Fibroblast of pulmonary artery (primary cell): Measurements from ENCODE around the gene UCKL1.

Source experiments
- DNase-seq: peaks from one replicate; pipeline ENCODE4 v3.0.0-alpha.2; 2010; ENCODE audit warnings: low read depth
- H3K4me3 ChIP-seq: replicated peaks from 2 replicates; pipeline ENCODE4 v1.5.1; 2011; ENCODE audit warnings: low read depth, mild to moderate bottlenecking, control low read depth, low read length, moderate library complexity
- TF ChIP-seq, protein P1 (sequence below): IDR thresholded peaks from 2 replicates; pipeline ENCODE4 v1.5.1; 2011; ENCODE audit warnings: mild to moderate bottlenecking, control low read depth, low read length, inconsistent platforms; ENCODE audit errors: missing control alignments

Gene UCKL1

DNA sequence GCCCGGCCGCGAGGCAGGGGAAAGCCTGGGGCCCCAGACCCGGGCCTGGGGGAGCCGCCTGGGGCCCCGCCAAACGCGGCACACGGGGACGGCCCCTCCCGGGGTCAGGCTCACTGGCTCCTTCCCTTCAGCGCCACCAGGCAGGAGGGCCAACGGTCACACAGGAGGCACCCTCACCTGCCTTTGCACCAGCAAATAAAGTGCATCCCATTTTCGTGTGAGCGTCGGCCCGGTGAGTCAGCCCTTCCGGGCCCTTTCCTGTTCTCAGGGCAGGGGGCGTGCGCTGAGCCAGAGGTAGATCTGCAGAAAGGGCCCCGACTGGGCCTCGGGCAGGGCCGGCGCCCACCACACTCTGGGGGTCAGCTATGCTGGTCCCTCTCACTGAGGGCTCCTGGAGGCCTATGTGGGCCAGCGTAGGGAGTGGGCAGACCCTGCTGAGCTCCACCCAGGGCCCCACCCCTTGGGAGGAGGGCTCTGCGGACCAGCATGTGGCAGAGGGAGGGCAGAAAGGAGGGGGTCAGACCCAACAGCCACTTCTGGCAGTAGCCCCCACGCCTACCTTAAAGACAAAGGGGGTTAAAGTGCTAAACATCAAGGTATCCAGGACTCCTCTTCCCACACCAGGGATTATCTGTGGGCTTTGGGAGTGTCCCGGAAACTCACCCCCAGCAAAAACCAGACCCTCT, 931 bp upstream of the UCKL1 start:
- peak; percentile 58 for DNase-seq
- peak overlapping the region; percentile 55 for H3K4me3 ChIP-seq
- TF ChIP-seq, protein P1, sequence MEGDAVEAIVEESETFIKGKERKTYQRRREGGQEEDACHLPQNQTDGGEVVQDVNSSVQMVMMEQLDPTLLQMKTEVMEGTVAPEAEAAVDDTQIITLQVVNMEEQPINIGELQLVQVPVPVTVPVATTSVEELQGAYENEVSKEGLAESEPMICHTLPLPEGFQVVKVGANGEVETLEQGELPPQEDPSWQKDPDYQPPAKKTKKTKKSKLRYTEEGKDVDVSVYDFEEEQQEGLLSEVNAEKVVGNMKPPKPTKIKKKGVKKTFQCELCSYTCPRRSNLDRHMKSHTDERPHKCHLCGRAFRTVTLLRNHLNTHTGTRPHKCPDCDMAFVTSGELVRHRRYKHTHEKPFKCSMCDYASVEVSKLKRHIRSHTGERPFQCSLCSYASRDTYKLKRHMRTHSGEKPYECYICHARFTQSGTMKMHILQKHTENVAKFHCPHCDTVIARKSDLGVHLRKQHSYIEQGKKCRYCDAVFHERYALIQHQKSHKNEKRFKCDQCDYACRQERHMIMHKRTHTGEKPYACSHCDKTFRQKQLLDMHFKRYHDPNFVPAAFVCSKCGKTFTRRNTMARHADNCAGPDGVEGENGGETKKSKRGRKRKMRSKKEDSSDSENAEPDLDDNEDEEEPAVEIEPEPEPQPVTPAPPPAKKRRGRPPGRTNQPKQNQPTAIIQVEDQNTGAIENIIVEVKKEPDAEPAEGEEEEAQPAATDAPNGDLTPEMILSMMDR, result no peak

DNA sequence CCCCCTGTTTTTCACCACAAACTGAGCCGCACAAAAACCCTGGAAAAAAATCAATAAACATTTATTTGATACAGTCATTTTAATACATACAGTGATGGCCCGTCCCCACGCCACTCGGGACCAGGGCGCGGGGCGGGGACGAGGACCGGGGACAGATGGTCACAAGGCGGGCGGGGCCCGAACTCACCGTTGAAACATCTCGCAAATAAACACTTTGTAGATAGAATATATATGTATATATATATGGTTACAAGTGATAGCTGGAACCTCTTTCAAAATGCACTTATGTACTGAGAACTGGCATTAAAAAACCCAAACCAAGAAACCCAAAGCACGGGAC, 418 bp upstream of the UCKL1 start:
- no peak for DNase-seq
- TF ChIP-seq, protein P1, result no peak
- peak overlapping the region; percentile 55 for H3K4me3 ChIP-seq

DNA sequence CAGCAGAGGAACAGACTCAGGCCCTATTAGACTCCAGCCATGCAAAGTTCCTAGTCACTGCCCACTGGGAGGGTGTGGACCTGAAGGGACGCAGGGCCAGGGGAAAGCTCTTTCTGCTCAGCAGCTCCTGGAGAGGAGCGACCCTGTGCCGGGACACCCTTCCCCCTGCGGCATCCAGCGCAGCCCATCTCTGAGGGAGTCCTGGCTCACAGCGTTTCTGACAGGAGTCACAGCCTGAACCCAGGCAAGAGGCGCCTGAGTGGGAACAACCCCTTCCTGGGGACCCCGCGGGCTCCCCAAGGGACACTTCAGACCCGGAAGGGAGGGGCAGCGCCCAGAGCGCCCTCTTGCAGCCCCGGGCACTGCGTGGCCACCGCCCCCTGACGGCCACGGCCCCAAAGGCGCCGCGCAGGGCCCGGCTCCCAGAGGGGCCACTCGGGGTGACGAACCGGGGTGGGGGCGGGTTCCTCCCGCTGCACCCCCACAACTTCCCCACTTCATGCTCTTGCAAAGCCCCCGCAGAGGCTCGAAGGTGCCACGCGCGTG, 862 bp downstream of the UCKL1 start:
- no peak for DNase-seq
- H3K4me3 ChIP-seq, result peak overlapping the region; percentile 80
- TF ChIP-seq, protein P1, result peak; percentile 1

DNA sequence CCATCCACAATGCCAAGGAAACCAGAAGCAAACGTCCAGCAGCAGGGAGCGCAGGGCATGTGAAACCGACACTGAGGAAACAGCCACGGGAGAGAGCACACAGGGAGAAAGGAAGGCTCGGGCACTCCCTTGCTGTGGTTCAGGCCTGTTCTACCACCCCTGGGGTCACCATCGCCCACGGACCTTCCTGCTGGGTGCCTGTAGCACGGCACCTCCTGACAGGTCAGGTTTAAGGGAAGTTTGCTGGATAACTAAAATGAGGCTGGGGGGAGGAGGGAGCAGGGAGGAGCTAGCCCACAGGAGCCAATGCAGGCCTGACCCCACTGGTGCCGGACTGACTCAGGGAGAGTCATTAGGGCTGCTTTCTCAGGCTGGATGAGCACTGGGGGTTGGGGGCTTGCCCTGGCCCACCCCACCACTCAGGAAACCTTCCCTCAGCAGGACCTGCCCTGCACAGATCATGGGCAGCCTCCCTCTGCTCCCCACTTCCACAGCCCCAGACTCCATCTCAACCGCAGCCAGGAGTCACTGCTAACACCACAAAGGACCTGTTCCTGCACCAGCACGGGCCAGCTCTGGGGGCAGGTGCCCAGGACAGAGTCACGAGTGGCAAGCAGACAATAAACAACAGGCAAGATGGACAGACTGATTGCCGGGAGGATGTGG, 2.3 kb downstream of the UCKL1 start:
- H3K4me3 ChIP-seq, result no peak overlapping the region
- no peak for DNase-seq
- TF ChIP-seq, protein P1, result no peak

DNA sequence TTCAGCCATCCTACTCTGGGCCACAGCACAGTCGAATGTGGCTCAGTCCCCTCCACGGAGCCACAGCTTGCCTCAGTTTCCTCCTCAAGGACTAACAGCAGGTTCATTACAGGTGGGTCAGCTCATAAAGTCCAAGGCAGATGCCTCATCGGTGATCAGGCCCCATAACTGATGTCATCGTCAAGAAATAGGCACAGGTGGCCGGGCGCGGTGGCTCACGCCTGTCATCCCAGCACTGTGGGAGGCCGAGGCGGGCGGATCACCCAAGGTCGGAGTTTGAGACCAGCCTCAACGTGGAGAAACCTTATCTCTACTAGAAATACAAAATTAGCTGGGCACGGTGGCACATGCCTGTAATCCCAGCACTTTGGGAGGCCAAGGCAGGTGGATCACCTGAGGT, 3.4 kb downstream of the UCKL1 start:
- H3K4me3 ChIP-seq, result no peak overlapping the region
- TF ChIP-seq, protein P1, result no peak
- no peak for DNase-seq

DNA sequence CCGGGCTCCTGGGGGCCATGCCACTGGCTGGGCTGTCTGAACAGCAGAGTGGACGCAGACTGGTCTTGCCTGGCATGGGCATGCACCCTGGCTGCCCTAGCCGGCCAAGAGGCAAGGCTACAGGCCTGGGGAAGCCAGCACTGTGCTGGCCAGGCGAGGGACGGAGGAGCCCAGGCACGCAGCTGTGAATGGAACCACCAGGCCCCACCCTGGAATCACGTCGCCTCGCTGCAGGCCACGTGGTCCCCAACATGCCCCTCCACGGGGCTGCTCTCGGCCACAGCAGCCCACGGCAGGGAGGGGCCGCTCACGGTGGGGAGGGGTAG, 4.0 kb downstream of the UCKL1 start:
- H3K4me3 ChIP-seq, result no peak overlapping the region
- no peak for DNase-seq
- TF ChIP-seq, protein P1, result no peak
